SJSA1 (cell line): ENCODE data around the gene CAAP1. TPM values are rescaled to one million over a fixed set of nuclear protein-coding genes. Genes with fewer than 3 reads are reported as not detected.
"Not testable (repeated sequence)": the region's sequence is repeated elsewhere in the genome, so short reads cannot be mapped to it uniquely, and the experiment has no call there.

Experiments
- DNase-seq, 2 experiments: peaks; one replicate each; pipeline ENCODE4 v3.0.0-alpha.2; 2015 to 2020; ENCODE audit warnings: low spot score in 2 of 2, low read depth in 1 of 2
- H3K27ac ChIP-seq: fragments of 250-450 bp; sonication (Bioruptor Pico); 2 replicates; pipeline ENCODE4 v1.5.1; 2020; ENCODE audit warnings: mild to moderate bottlenecking, moderate library complexity
- H3K27me3 ChIP-seq: fragments of 250-450 bp; sonication (Bioruptor Pico); replicated peaks from 2 replicates; pipeline ENCODE4 v1.5.1; 2020; ENCODE audit warnings: mild to moderate bottlenecking, moderate library complexity
- H3K36me3 ChIP-seq: fragments of 250-450 bp; sonication (Bioruptor Pico); 2 replicates; pipeline ENCODE4 v1.5.1; 2020; ENCODE audit warnings: mild to moderate bottlenecking
- H3K4me1 ChIP-seq: fragments of 250-450 bp; sonication (Bioruptor Pico); replicated peaks from 2 replicates; pipeline ENCODE4 v1.6.1; 2021; ENCODE audit warnings: mild to moderate bottlenecking
- H3K4me3 ChIP-seq: fragments of 250-450 bp; sonication (Bioruptor Pico); 2 replicates; pipeline ENCODE4 v1.5.1; 2020; ENCODE audit warnings: mild to moderate bottlenecking
- H3K9me3 ChIP-seq: fragments of 250-450 bp; sonication (Bioruptor Pico); replicated peaks from 2 replicates; pipeline ENCODE4 v1.5.1; 2020; ENCODE audit warnings: mild to moderate bottlenecking
- total RNA-seq: library from RNA; depleted of rRNA; stranded (reverse); fragments of >200 nt; shearing (Covaris generic); gene quantifications from 2 replicates; pipeline ENCODE4 v1.2.3, GENCODE V29; 2014

CAAP1 gene
- total RNA-seq, 1 experiment from 2014 or later, result 13.5 TPM

DNA sequence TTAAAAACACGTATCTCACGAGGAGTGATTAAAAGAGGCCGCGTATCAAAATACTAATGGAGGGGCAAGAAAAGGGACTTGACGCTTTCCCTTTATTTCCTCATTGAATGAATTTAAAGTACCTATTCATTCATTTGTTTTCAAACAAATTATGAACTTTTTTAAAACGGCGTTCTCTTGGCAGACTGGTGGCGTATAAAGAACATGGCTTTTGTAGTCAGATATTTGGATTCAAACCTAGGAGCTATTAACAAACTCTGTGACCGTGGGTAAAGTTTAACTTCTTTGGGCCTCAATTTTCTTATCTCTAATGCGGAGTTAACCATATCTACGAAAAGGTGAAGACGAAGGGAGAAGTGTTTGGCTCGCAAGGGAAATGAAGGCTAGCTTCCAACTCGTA, 876 bp downstream of the CAAP1 start:
- peaks cover 4% of the 10 kb centered on the region; the same call in 1 of the 2 replicates for H3K36me3 ChIP-seq
- no peaks in the 10 kb centered on the region for H3K9me3 ChIP-seq
- peak in 1 of 2 experiments; percentile 1 for DNase-seq
- no peaks in the 10 kb centered on the region for H3K27me3 ChIP-seq
- peak overlapping the region; percentile 91 for H3K4me3 ChIP-seq
- H3K27ac ChIP-seq, result no peak overlapping the region
- H3K4me1 ChIP-seq, result no peaks in the 10 kb centered on the region; the same call in 1 of the 2 replicates

DNA sequence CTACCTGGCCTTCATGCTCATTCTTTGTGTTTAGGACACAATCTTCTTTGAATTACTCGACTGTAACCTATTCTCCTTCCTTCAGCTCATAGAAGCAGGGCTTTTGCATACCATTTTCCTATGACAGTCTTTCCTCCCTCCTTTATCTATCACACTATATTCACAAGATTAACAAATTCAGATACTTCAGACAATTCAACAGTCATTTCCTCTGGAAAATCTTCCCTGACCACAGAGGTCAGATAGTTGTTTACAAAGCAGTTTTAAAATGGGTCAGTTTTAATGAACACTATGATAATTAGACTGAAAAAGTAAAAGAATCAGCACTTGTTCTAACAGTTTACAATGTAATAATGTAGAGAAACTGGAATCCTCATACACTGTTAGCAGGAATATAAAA, 4.3 kb downstream of the CAAP1 start:
- no peak for DNase-seq
- H3K4me3 ChIP-seq, result no peak overlapping the region
- H3K36me3 ChIP-seq, result peaks cover 4% of the 10 kb centered on the region; the same call in 1 of the 2 replicates
- H3K27ac ChIP-seq, result no peak overlapping the region
- H3K4me1 ChIP-seq, result no peaks in the 10 kb centered on the region; the same call in 1 of the 2 replicates
- no peaks in the 10 kb centered on the region for H3K9me3 ChIP-seq
- no peaks in the 10 kb centered on the region for H3K27me3 ChIP-seq

DNA sequence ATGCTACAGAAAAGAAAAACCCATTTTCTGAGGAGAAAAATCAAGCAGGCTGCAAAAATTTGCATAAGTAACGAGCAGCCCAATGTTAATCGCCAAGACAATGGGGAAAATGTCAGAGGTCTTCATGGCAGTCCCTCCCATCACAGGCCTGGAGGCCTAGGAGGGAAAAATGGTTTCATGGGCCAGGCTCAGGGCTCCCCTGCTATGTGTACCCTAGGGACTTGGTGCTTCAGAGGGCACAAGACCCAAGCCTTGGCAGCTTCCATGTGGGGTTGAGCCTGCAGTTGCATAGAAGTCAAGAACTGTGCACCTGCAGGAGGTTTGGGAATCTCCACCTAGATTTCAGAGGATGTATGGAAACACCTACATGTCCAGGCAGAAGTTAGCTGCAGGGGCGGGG, 10.4 kb downstream of the CAAP1 start:
- no peaks in the 10 kb centered on the region for H3K4me1 ChIP-seq
- no peak for DNase-seq
- no peak overlapping the region for H3K27ac ChIP-seq
- no peak overlapping the region for H3K4me3 ChIP-seq
- peaks cover 4% of the 10 kb centered on the region; the same call in 1 of the 2 replicates for H3K36me3 ChIP-seq
- H3K27me3 ChIP-seq, result no peaks in the 10 kb centered on the region
- H3K9me3 ChIP-seq, result no peaks in the 10 kb centered on the region

DNA sequence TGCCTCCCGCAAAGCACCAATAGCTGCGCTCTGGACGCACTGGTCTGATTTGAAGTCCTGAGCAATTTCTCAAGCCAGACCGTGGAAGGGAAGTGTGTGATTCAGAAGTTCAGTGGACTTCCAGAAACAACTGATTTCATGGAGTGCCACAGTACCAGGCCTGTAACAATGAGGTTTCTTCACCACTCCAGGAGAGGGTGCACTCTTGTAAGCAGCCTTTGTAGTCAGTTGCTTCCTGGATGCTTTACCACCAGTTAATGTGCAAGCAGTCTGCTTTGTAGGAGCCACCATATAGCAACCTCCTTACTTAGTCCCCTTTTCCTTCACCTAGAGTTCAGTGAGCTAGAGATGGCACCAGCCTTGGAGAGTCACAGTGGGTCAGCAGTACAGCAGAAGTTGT, 12.3 kb downstream of the CAAP1 start:
- H3K4me1 ChIP-seq, result no peaks in the 10 kb centered on the region
- peaks cover 4% of the 10 kb centered on the region; the same call in 1 of the 2 replicates for H3K36me3 ChIP-seq
- H3K27ac ChIP-seq, result no peak overlapping the region
- no peak overlapping the region for H3K4me3 ChIP-seq
- no peak for DNase-seq
- H3K9me3 ChIP-seq, result no peaks in the 10 kb centered on the region
- H3K27me3 ChIP-seq, result no peaks in the 10 kb centered on the region

DNA sequence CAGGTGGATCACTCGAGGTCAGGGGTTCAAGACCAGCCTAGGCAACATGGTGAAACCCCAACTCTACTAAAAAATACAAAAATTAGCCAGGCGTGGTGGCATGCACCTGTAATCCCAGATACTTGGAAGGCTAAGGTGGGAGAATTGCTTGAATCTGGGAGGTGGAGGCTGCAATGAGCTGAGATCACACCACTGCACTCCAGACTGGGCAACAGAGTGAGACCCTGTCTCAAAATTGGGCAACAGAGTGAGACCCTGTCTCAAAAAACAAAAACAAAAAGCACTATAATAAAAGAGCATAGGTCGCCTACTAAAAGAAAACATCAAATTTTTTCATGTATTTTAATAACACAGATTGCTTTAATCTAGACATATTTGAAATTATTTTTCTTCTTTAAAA, 17.4 kb downstream of the CAAP1 start:
- H3K4me1 ChIP-seq, H3K36me3 ChIP-seq, H3K9me3 ChIP-seq, DNase-seq, H3K4me3 ChIP-seq, H3K27ac ChIP-seq, H3K27me3 ChIP-seq: not testable (repeated sequence)

DNA sequence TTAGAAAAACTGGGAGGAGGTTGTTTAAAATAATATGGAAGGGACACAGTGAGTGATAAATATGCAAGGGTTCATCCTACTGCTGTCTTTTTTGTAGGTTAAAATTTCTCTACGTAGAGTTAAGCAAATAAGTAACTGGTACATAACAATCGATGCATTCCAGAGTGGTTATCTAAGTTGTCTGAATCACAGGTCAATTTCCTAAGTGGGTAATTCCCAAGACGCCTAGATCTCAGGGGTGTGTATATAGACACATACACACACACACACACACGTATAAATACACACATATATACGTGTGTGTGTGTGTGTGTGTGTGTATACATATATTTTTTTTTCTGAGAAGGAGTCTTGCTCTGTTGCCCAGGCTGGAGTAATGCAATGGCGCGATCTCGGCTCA, 22.3 kb downstream of the CAAP1 start:
- Histone ChIP-seq H3K27me3 (no peaks in the 10 kb centered on the region), H3K9me3 (no peaks in the 10 kb centered on the region), H3K27ac (no peak overlapping the region), H3K4me3 (no peak overlapping the region), H3K36me3 (no peaks in the 10 kb centered on the region), H3K4me1 (no peaks in the 10 kb centered on the region)
- DNase-seq, result no peak

DNA sequence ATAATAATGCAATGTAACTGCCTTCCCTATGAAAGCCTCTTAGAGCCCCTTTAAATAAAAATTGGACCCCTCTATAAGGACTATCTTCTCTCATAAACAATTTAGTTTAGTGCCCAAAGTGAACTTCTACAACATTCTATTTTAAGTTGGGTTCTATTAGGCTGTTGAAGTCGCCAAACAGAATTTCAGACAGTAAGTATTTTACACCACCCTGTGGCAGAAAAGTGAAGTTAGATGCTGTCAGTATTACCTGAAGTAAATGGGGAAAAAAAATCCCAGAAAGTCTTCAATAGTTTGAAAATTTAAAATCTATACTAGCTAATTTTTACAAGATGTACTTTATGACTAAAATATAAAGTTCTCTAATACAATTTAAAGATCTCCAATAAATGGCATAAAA, 29.5 kb downstream of the CAAP1 start:
- Histone ChIP-seq H3K36me3 (no peaks in the 10 kb centered on the region), H3K27me3 (no peaks in the 10 kb centered on the region), H3K4me1 (no peaks in the 10 kb centered on the region), H3K27ac (no peak overlapping the region), H3K9me3 (no peaks in the 10 kb centered on the region), H3K4me3 (no peak overlapping the region)
- DNase-seq, result no peak

DNA sequence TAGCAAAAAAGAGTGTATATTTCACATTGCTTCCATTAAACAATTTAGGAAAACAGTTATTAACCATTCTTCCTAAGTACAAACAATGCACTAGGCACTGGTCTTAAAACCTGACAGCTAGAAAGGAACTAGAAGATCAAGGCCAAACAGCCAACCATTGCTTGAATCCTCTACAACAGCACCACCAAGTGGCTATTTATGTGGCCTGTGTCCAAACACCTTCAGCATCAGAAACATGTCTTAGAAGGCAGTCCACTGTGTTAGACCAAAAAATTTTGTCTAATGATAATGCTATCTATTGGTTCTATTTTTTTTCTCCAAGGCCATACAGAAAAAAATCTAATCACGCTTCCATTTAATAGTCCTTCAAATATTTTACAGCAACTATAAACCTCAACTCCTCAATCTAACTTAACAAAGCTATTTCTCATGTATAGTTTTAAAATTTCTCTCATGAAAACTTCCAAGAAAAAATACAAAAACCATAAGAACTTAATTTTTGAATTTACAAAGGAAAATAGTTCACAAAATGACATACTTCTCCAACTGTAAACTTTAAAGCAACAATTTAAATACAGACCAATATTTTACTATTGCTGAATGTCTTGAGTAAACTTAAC, 36.1 kb downstream of the CAAP1 start:
- no peaks in the 10 kb centered on the region for H3K27me3 ChIP-seq
- H3K4me3 ChIP-seq, result no peak overlapping the region
- no peaks in the 10 kb centered on the region for H3K36me3 ChIP-seq
- no peaks in the 10 kb centered on the region for H3K4me1 ChIP-seq
- H3K9me3 ChIP-seq, result no peaks in the 10 kb centered on the region
- H3K27ac ChIP-seq, result no peak overlapping the region
- no peak for DNase-seq

DNA sequence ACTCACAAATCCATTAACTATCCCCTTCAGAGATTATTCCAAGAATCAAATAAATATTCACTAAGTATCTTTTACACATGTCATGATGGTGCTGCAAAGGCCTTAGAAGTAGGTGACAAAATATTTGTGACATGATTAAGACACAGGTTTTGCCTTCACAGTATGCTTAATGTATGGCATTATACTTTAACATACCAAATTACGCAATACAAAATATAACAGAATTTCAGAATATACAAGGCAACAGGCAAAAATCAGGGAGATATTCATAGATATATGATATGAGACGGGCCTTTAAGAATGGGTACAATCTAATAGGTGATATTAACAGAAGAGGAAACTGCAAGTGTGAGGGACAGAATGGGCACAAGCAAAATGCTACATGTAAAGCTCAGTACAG, 41.6 kb downstream of the CAAP1 start:
- no peak for DNase-seq
- Histone ChIP-seq H3K9me3 (no peaks in the 10 kb centered on the region), H3K4me1 (no peaks in the 10 kb centered on the region), H3K36me3 (no peaks in the 10 kb centered on the region), H3K27me3 (no peaks in the 10 kb centered on the region), H3K4me3 (no peak overlapping the region), H3K27ac (no peak overlapping the region)

DNA sequence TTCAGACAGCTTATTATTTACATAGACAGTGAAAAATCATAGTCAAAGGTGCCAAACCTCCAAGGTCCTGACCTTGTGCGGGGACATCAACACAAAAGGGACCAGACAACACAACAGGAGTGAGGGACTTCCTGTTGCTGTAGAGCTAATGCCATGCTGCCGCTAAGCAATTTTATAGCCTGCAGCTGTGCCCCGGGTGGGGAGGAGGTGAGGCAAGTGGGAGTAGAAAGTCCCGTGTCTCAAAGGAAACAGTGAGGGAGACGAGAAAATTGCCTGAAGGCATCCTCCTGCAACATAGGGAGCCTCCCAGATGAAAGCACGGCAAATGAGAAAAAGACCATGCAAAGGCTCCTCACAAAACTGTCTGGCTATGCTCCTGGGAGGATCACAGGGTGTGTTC, 58.8 kb downstream of the CAAP1 start:
- Histone ChIP-seq H3K4me3 (no peak overlapping the region), H3K9me3 (no peaks in the 10 kb centered on the region), H3K36me3 (no peaks in the 10 kb centered on the region), H3K4me1 (no peaks in the 10 kb centered on the region), H3K27me3 (no peaks in the 10 kb centered on the region), H3K27ac (no peak overlapping the region)
- DNase-seq, result no peak

DNA sequence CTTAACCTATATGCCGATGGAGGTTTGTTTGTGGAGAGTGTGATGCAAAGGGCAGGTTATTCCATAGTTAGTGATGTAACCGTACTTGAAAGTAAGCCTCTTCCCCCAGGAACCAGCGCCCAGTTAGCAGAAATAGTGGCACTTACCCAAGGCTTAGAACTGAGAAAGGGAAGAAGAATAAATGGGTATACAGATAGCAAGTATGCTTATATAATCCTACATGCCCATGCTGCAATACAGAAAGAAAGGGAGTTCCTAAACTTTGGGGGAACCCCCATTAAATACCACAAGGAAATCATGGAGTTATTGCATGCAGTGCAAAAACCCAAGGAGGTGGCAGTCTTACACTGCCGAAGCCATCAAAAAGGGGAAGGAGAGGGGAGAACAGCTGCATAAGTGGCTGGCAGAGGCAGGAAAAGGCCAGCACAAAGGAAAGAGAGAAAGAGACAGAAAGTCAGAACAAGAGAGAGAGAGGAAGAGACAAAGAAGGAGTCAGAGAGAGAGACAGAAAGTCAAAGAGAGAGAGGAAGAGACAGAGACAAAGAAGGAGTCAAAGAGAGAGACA, 64.1 kb downstream of the CAAP1 start:
- H3K9me3 ChIP-seq, H3K4me1 ChIP-seq, H3K27ac ChIP-seq, H3K36me3 ChIP-seq, H3K27me3 ChIP-seq, DNase-seq, H3K4me3 ChIP-seq: not testable (repeated sequence)

DNA sequence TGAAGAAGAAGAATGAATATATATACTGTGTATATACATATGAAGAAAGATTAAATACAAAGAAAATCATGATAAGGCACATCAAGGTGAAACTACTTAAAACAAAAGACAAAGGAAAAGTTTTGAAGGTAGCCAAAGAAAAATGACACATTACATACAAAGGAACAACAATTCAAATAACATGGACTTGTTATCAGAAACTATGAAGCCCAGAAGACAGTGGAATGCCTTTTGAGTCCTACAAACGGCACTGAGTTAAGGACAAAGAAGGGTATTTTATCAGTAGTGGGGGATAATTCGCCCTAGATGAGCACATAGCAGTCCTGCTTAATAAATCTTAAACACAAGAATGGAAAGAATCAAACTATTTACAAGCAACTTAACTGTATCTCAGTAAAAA, 77.8 kb downstream of the CAAP1 start:
- Histone ChIP-seq H3K27me3 (no peaks in the 10 kb centered on the region), H3K9me3 (no peaks in the 10 kb centered on the region), H3K4me3 (no peak overlapping the region), H3K4me1 (no peaks in the 10 kb centered on the region), H3K36me3 (no peaks in the 10 kb centered on the region), H3K27ac (no peak overlapping the region)
- no peak for DNase-seq

DNA sequence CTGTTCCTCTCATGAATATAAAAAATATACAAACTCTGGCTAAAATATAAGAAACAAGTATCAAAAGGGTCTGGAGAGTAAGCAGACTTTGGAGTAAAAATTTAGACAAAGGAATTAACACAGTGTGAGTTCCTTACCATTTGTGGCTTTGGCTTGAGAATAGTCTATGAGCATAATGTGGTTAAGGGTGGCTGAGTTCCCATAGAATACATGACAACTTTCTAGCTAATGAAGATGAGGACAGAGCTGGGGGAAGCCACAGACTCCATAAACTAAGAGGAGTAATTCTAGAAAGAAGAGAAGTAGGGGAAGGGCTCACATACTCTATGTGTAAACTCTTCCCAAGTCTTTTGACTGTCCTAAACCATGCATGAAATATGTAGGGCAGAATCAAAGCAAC, 79.4 kb downstream of the CAAP1 start:
- Histone ChIP-seq H3K27ac (no peak overlapping the region), H3K36me3 (no peaks in the 10 kb centered on the region), H3K9me3 (no peaks in the 10 kb centered on the region), H3K4me3 (no peak overlapping the region), H3K4me1 (no peaks in the 10 kb centered on the region), H3K27me3 (no peaks in the 10 kb centered on the region)
- no peak for DNase-seq

DNA sequence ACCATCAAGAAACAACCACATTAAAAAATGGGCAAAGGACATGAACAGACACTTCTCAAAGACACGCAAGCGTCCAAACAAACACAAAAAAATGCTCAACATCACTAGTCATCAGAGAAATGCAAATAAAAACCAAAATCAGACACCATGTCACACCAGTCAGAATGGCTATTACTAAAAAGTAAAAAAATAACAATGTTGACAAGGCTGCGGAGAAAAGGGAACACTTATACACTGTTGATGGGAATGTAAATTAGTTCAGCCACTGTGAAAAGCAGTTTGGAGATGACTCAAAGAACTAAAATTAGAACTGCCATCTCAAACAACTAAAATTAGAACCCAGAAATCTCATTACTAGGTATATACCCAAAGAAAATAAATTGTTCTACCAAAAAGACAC, 80.4 kb downstream of the CAAP1 start:
- Histone ChIP-seq H3K9me3 (no peaks in the 10 kb centered on the region), H3K4me1 (no peaks in the 10 kb centered on the region), H3K27me3 (no peaks in the 10 kb centered on the region), H3K4me3 (no peak overlapping the region), H3K36me3 (no peaks in the 10 kb centered on the region), H3K27ac (no peak overlapping the region)
- DNase-seq, result no peak

DNA sequence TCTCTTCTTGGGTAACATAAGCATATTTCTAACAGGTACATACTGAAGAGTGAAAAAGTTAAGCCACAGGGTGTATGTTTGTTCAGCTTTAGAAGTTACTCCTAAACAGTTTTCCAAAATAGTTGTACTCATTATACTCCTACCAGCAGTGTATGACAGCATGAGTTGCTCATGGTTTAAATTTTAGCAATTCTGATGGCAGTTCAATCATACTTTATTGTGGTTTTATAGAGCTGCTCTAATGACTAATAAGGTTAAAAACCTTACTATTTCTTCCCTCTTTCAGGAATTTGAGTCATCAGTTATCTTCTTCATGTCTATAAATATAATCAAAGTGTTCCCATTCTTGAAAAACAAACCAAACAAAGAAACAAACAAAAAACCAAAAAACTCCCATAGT, 81.5 kb downstream of the CAAP1 start:
- Histone ChIP-seq H3K27ac (no peak overlapping the region), H3K27me3 (no peaks in the 10 kb centered on the region), H3K9me3 (no peaks in the 10 kb centered on the region), H3K4me3 (no peak overlapping the region), H3K36me3 (no peaks in the 10 kb centered on the region), H3K4me1 (no peaks in the 10 kb centered on the region)
- no peak for DNase-seq
